DMS153 (cell line): ENCODE results near the gene NEK7.
"Not testable (repeated sequence)": the region's sequence is repeated elsewhere in the genome, so short reads cannot be mapped to it uniquely, and the experiment has no call there.

Source experiments
- DNase-seq: peaks from one replicate; lab custom pipeline; 2025; lab: John Stamatoyannopoulos, UW

NEK7 gene

GRCh38 chr1:198205016-198205684 is 48.4 kb downstream of the NEK7 start:
- DNase-seq, result no peak

GRCh38 chr1:198206292-198206691 is 49.5 kb downstream of the NEK7 start:
- DNase-seq, result no peak

GRCh38 chr1:198211696-198212095 is 54.9 kb downstream of the NEK7 start:
- no peak for DNase-seq

- no peak for DNase-seq
Observed at GRCh38 chr1:198212126-198212525, 55.3 kb downstream of the NEK7 start.

GRCh38 chr1:198212675-198213074 is 55.9 kb downstream of the NEK7 start:
- DNase-seq, result no peak

GRCh38 chr1:198214924-198215323 is 58.1 kb downstream of the NEK7 start:
- no peak for DNase-seq

- no peak for DNase-seq
Observed at GRCh38 chr1:198220428-198220827, 63.6 kb downstream of the NEK7 start.

- not testable (repeated sequence) for DNase-seq
Observed at GRCh38 chr1:198227010-198227409, 70.2 kb downstream of the NEK7 start.

GRCh38 chr1:198227454-198227853 is 70.7 kb downstream of the NEK7 start:
- DNase-seq, result not testable (repeated sequence)

GRCh38 chr1:198228925-198229324 is 72.1 kb downstream of the NEK7 start:
- DNase-seq, result no peak

GRCh38 chr1:198231779-198232178 is 75.0 kb downstream of the NEK7 start:
- DNase-seq, result no peak

- DNase-seq, result no peak
Observed at GRCh38 chr1:198232378-198232777, 75.6 kb downstream of the NEK7 start.

- DNase-seq, result no peak
Observed at GRCh38 chr1:198232940-198233675, 76.3 kb downstream of the NEK7 start.

GRCh38 chr1:198234520-198235251 is 77.9 kb downstream of the NEK7 start:
- DNase-seq, result no peak

- DNase-seq, result no peak
Observed at GRCh38 chr1:198238121-198238520, 81.3 kb downstream of the NEK7 start.

- DNase-seq, result no peak
Observed at GRCh38 chr1:198241553-198241952, 84.8 kb downstream of the NEK7 start.

- no peak for DNase-seq
Observed at GRCh38 chr1:198244772-198245171, 88.0 kb downstream of the NEK7 start.

- no peak for DNase-seq
Observed at GRCh38 chr1:198245379-198245778, 88.6 kb downstream of the NEK7 start.

- DNase-seq, result no peak
Observed at GRCh38 chr1:198246337-198246736, 89.5 kb downstream of the NEK7 start.

GRCh38 chr1:198253259-198253658 is 96.5 kb downstream of the NEK7 start:
- DNase-seq, result no peak

- no peak for DNase-seq
Observed at GRCh38 chr1:198253668-198254067, 96.9 kb downstream of the NEK7 start.

GRCh38 chr1:198254521-198254920 is 97.7 kb downstream of the NEK7 start:
- no peak for DNase-seq

GRCh38 chr1:198254948-198255347 is 98.2 kb downstream of the NEK7 start:
- DNase-seq, result no peak
